HG02678 (cell line): ENCODE data around the gene TBC1D32.
"Not testable (repeated sequence)": the region's sequence is repeated elsewhere in the genome, so short reads cannot be mapped to it uniquely, and the experiment has no call there.

Experiments
- ATAC-seq: cut with Tn5 transposase; IDR thresholded peaks from one replicate; pipeline ENCODE4 v1.9.1; 2021; ENCODE audit warnings: mild to moderate bottlenecking, moderate library complexity; ENCODE audit not compliant: unreplicated experiment

Gene TBC1D32

GRCh38 chr6:121223212-121223611, 111.1 kb downstream of the TBC1D32 start:
- no peak for ATAC-seq

DNA sequence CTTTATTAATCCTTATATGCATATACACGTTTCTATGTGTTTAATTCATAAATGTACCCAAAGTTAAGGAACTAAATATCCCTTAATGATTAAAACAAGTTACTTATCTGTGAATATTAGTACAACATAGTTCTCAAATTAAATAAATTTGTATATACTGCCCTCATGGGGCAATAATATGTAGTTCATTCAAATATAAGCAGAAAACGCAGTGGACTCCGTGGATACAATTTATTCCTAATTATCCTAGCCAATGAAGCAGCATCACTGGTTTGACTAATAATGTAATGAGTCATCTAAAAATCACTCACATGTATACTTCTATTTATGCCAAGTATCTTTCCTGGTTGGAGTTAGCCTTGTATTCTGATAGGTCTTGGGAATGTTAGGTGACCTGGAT, 111.6 kb downstream of the TBC1D32 start:
- ATAC-seq = no peak

- ATAC-seq = no peak
Measured at GRCh38 chr6:121216928-121217327, 117.4 kb downstream of the TBC1D32 start.

DNA sequence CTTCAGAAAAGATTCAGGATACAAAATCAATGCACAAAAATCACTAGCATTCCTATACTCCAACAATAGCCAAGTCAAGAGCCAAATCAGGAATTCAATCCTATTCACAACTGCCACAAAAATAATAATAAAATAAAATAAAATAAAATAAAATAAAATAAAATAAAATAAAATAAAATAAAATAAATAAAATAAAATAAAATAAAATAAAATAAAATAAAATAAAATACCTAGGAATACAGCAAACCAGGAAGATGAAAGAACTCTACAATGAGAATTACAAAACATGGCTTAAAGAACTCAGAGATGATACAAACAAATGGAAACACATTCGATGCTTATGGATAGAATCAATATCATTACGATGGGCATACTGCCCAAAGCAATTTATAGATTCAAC, 120.9 kb downstream of the TBC1D32 start:
- not testable (repeated sequence) for ATAC-seq

- ATAC-seq = no peak
Measured at GRCh38 chr6:121210943-121211342, 123.3 kb downstream of the TBC1D32 start.

DNA sequence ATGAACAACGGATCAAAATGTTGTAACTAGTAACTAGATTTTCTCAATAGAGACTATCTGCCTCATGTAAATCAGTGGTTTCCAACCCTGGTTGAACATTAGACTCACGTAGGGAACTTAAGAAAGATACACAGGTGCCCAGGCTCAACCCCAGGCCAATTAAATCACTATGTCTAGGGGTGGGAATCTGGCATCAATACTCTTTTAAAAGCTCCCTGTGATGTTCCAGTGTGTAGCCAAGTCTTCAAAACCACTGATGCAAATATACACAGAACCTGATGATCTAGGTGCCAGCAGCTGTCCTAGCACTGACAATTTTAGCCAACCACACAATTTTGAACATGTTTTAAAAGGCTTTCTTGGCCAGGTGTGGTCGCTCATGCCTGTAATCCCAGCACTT, 128.7 kb downstream of the TBC1D32 start:
- ATAC-seq = peak; percentile 67

GRCh38 chr6:121201105-121201504, 133.2 kb downstream of the TBC1D32 start:
- no peak for ATAC-seq

- not testable (repeated sequence) for ATAC-seq
Measured at GRCh38 chr6:121196042-121196441, 138.2 kb downstream of the TBC1D32 start.

GRCh38 chr6:121190122-121190521, 144.2 kb downstream of the TBC1D32 start:
- no peak for ATAC-seq

GRCh38 chr6:121188356-121188755, 145.9 kb downstream of the TBC1D32 start:
- no peak for ATAC-seq

DNA sequence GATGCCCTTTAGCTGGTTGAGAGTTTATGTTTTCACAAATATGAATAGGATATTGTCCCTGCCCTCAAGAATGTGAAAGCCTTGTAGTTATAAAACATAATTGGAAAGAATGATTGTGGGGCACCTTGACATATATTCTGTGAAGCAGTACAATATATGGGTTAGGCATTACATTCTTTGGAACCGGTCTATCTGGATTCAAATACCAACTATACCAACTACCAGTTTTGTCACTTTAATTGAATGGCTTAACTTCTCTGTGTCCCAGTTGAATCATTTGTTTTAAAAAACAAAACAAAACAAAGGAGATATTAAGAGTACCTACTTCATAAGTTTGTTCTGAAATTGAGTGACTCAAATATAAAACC, 146.5 kb downstream of the TBC1D32 start:
- ATAC-seq = no peak

GRCh38 chr6:121187200-121187832, 147.0 kb downstream of the TBC1D32 start:
- no peak for ATAC-seq

DNA sequence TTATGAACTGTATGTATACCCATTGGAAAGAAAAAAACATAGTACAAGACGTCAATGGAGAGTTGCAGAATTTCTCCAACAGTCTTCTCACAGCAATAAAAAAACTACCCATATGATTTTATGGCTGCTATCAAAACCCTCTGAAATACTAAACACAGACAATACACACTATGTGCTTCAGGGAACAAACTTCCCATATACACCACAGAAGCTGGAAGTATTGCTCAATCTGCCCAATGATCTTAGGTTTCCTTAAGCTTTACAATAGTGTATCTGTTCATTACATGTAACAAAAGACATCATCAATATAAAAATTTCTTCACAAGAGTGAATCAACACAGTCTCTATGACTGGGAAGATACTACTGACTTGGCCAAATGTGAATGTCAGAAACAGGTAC, 150.5 kb downstream of the TBC1D32 start:
- ATAC-seq = no peak

GRCh38 chr6:121175827-121176226, 158.5 kb downstream of the TBC1D32 start:
- no peak for ATAC-seq

- ATAC-seq = not testable (repeated sequence)
Measured at GRCh38 chr6:121172451-121172850, 161.8 kb downstream of the TBC1D32 start.

DNA sequence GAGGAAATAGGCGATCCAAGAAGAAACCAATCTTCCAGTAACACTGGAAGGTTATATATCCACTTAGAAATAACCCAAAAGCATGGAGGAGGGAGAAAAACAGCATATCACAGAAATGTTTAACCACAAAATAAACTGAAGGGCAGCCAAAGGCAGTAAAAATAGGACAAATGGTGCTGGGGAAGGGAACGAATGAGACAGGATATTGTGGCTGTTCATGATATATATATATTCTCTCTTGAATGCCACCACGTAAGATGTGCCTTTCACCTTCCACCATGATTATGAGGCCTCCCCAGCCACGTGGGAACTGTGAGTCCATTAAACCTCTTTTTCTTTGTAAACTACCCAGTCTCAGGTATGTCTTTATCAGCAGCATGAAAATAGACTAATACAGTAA, 162.4 kb downstream of the TBC1D32 start:
- no peak for ATAC-seq

DNA sequence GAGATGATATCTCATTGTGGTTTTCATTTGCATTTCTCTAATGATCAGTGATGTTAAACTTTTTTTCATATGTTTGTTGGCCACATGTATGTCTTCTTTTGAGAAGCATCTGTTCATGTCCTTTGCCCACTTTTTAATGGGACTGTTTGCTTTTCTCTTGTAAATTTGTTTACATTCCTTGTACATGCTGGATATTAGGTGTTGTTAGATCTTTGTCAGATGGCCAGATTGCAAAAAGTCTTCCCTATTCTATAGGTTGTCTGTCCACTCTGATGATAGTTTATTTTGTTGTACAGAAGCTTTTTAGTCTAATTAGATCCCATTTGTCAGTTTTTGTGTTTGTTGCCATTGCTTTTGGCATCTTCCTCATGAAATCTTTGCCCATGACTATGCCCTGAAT, 172.4 kb downstream of the TBC1D32 start:
- no peak for ATAC-seq

- no peak for ATAC-seq
Measured at GRCh38 chr6:121160276-121160675, 174.0 kb downstream of the TBC1D32 start.

- no peak for ATAC-seq
Measured at GRCh38 chr6:121158891-121159290, 175.4 kb downstream of the TBC1D32 start.

GRCh38 chr6:121158438-121158837, 175.8 kb downstream of the TBC1D32 start:
- ATAC-seq = no peak

DNA sequence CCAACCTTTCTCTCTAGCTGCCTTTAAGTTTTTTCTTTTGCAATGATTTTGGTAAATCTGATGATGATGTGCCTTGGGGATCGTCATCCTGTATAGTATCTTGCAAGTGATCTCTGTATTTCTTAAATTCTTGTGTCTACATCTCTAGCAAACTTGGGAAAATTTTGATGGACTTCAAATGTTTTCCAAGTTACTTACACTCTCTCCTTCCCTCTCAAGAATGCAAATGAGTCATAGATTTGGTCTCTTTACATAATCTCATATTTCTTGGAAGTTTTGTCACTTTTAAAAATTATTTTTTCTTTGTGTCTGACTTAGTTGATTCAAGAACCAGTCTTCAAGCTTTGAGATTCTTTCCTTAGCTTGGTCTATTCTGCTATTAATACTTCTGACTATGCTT, 176.4 kb downstream of the TBC1D32 start:
- ATAC-seq = no peak

DNA sequence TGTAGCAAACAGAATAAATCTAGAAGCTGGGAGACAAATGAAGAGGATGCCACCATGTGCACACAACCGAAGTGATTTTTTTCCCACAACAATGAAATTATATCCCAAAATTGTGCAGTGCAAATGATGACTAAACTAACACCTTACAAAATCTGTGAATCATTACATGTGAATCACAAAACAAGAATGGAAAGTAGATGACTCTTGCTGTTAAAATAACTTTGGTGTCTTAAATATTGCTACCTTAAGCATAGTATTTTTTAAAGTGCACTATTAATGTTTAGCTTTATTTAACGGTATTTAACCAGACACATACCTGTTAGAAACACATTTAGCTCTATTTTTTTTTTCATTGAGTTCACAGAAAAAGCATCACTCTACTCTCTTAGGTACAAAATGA, 190.8 kb downstream of the TBC1D32 start:
- ATAC-seq = no peak

DNA sequence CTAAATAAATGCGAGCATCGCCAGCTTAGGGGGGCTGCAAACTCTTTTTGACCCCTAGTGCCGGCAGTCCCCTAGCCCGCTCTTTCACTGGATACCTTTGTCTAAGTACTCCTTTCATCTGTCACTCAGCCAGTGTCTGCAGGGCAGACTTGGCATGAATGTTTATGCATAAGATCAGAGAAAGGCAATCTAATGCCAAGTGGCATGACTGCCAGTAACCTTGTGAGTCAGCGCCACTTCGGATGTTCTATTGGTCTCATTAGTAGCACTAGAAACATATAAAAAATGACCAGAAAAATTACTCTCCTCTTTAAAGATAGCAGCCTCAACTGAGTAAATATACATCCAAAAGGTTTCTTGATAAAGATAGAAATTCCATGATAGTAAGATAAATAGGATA, 192.2 kb downstream of the TBC1D32 start:
- no peak for ATAC-seq
